Gastrocnemius medialis (tissue), 4 donors: ENCODE data around the gene ZNF134. TPM values are rescaled to one million over a fixed set of nuclear protein-coding genes. Genes with fewer than 3 reads are reported as not detected.

Experiments used
- ATAC-seq, 2 donors: fragments of 150-250 bp; one replicate each; pipeline ENCODE4 v1.9.1; 2016
- DNase-seq, 2 donors: peaks; one replicate each; pipeline ENCODE4 v3.0.0-alpha.2; 2019
- H3K27ac ChIP-seq, 4 donors: fragments of 200-600 bp; sonication (generic); 1 replicate in 1 of 4; 2 replicates in 3 of 4; pipeline ENCODE4 v1.5.1; 2016 to 2018; ENCODE audit warnings: mild to moderate bottlenecking in 2 of 4, moderate library complexity in 1 of 4
- H3K27me3 ChIP-seq, 3 donors: fragments of 200-600 bp; sonication (generic) in 2 of 3; 1 replicate in 1 of 3; 2 replicates in 2 of 3; pipeline versions ENCODE4 v1.5.1 to v1.6.0; 2016 to 2019; ENCODE audit warnings: mild to moderate bottlenecking in 1 of 3, moderate library complexity in 1 of 3
- H3K36me3 ChIP-seq, 2 donors: fragments of 200-600 bp; sonication (generic) in 1 of 2; one replicate each; pipeline ENCODE4 v1.5.1; 2017 to 2018
- H3K4me1 ChIP-seq, 2 donors: fragments of 200-600 bp; sonication (generic) in 1 of 2; one replicate each; pipeline ENCODE4 v1.5.1; 2016 to 2017; ENCODE audit warnings: mild to moderate bottlenecking in 2 of 2
- H3K4me3 ChIP-seq, 4 donors: fragments of 200-600 bp; sonication (generic) in 3 of 4; 1 replicate in 1 of 4; 2 replicates in 3 of 4; pipeline ENCODE4 v1.5.1; 2016 to 2019; ENCODE audit warnings: mild to moderate bottlenecking in 2 of 4
- H3K9me3 ChIP-seq, 3 donors: fragments of 200-600 bp; sonication (generic) in 2 of 3; 1 replicate in 1 of 3; 2 replicates in 2 of 3; pipeline ENCODE4 v1.5.1; 2016 to 2019
- POLR2A ChIP-seq, 2 donors: fragments of 450-650 bp; IDR thresholded peaks; one replicate each; pipeline ENCODE4 v1.6.1; 2017; ENCODE audit warnings: antibody characterized with exemption in 2 of 2, mild to moderate bottlenecking in 2 of 2, moderate library complexity in 2 of 2
- in situ Hi-C, 4 donors: fragments of 200-750 bp; cut with MboI; loops; one replicate each; pipeline versions ENCODE4 v1.15.0 to v1.8.0; 2017; ENCODE audit warnings: low sequenced_read_pairs in 4 of 4
- intact Hi-C: fragments of 100-400 bp; cut with DNase I; formaldehyde crosslinking; loops from one replicate; pipeline ENCODE4 v1.15.1; 2023; ENCODE audit warnings: low total_unique reads
- total RNA-seq, 4 donors: library from RNA; depleted of rRNA; stranded (reverse); fragments of >200 nt; gene quantifications; one replicate each; pipeline versions ENCODE4 v1.1.0 to v1.2.3, GENCODE V29; 2016
- TF ChIP-seq, protein P1 (sequence below), 5 experiments: fragments of 450-650 bp in 3 of 5; fragments of 200-600 bp in 2 of 5; sonication (generic) in 2 of 5; IDR thresholded peaks in 4 of 5; conservative IDR thresholded peaks in 1 of 5; 1 replicate in 4 of 5; 2 replicates in 1 of 5; pipeline ENCODE4 v1.5.1; 2016 to 2019; ENCODE audit warnings: antibody characterized with exemption in 5 of 5, mild to moderate bottlenecking in 3 of 5, moderate library complexity in 3 of 5

The ZNF134 gene
- total RNA-seq, 4 donors from 2014 or later: 4.2 to 13.1 (median 8.0) TPM

- intact Hi-C loops: loop anchor here (1.0 to 5.0 kb wide), 6 partner anchors 19 to 1126 kb away; partner anchors contain the start of genes ZNF134, ZNF416, ZNF419 and ZNF471
- Histone ChIP-seq H3K27ac (peak within 1 kb of the TSS; percentile 79 to 86 (median 86)), H3K4me1 (peaks cover 7 to 13% of the 10 kb centered on the region in 2 donors), H3K27me3 (no peaks in the 10 kb centered on the region), H3K9me3 (peaks cover under 1 to 11% (median 5%) of the 10 kb centered on the region in 3 donors), H3K36me3 (peaks cover 9 to 38% of the 10 kb centered on the region in 2 donors), H3K4me3 (peak within 1 kb of the TSS; percentile 85 to 96 (median 92))
- ATAC-seq: peak; percentile 100
- TF ChIP-seq, protein P1, sequence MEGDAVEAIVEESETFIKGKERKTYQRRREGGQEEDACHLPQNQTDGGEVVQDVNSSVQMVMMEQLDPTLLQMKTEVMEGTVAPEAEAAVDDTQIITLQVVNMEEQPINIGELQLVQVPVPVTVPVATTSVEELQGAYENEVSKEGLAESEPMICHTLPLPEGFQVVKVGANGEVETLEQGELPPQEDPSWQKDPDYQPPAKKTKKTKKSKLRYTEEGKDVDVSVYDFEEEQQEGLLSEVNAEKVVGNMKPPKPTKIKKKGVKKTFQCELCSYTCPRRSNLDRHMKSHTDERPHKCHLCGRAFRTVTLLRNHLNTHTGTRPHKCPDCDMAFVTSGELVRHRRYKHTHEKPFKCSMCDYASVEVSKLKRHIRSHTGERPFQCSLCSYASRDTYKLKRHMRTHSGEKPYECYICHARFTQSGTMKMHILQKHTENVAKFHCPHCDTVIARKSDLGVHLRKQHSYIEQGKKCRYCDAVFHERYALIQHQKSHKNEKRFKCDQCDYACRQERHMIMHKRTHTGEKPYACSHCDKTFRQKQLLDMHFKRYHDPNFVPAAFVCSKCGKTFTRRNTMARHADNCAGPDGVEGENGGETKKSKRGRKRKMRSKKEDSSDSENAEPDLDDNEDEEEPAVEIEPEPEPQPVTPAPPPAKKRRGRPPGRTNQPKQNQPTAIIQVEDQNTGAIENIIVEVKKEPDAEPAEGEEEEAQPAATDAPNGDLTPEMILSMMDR (IDR thresholded peaks at IDR 0.05 in 4 of 5, conservative IDR thresholded peaks at IDR 0.05 in 1 of 5): no peak
- no peak for TF ChIP-seq POLR2A (IDR thresholded peaks at IDR 0.05)
- in situ Hi-C loops: loop anchor here in 1 of 4 donors (5.0 kb wide), 1 partner anchor 56 kb away; the partner anchor contains the start of gene ZNF416
- DNase-seq: peak; percentile 82 to 92
Measured at GRCh38 chr19:57632987-57633831, 19.2 kb downstream of the ZNF134 start, which contains the start of gene ZNF211. TSS of gene ZNF211 (plus strand) at chr19:57633168. CDS start at chr19:57633347, 179 bp downstream.

- Histone ChIP-seq H3K9me3 (peaks cover 4 to 16% (median 5%) of the 10 kb centered on the region in 3 donors), H3K36me3 (peaks cover 9 to 44% of the 10 kb centered on the region in 2 donors), H3K4me1 (peaks cover 7 to 13% of the 10 kb centered on the region in 2 donors), H3K27me3 (no peaks in the 10 kb centered on the region), H3K4me3 (peak overlapping the region; percentile 85 to 96 (median 92)), H3K27ac (peak overlapping the region; percentile 79 to 86 (median 86))
- intact Hi-C loops: loop anchor here (1.0 to 5.0 kb wide), 6 partner anchors 19 to 1126 kb away; partner anchors contain the start of genes ZNF134, ZNF416, ZNF419 and ZNF471
- in situ Hi-C loops: loop anchor here in 1 of 4 donors (5.0 kb wide), 1 partner anchor 56 kb away; the partner anchor contains the start of gene ZNF416
- DNase-seq (no peak), ATAC-seq (no peak)
- no peak for TF ChIP-seq POLR2A (IDR thresholded peaks at IDR 0.05)
- TF ChIP-seq, protein P1 (IDR thresholded peaks at IDR 0.05 in 4 of 5, conservative IDR thresholded peaks at IDR 0.05 in 1 of 5): no peak
Measured at GRCh38 chr19:57633832-57634131, 19.7 kb downstream of the ZNF134 start.

- peak overlapping the region in 1 of 4 donors; percentile 12 for H3K4me3 ChIP-seq
- no peaks in the 10 kb centered on the region for H3K27me3 ChIP-seq
- ATAC-seq: no peak
- peaks cover 7 to 13% of the 10 kb centered on the region in 2 donors for H3K4me1 ChIP-seq
- H3K36me3 ChIP-seq: peaks cover 29 to 78% of the 10 kb centered on the region in 2 donors
- no peak overlapping the region for H3K27ac ChIP-seq
- in situ Hi-C loops: no loop called here
- peaks cover 8 to 32% (median 12%) of the 10 kb centered on the region in 3 donors for H3K9me3 ChIP-seq
- DNase-seq: no peak
- intact Hi-C loops: no loop called here
- TF ChIP-seq, protein P1 (IDR thresholded peaks at IDR 0.05 in 4 of 5, conservative IDR thresholded peaks at IDR 0.05 in 1 of 5): no peak
- TF ChIP-seq POLR2A (IDR thresholded peaks at IDR 0.05): no peak
Measured at GRCh38 chr19:57637379-57637778, 23.3 kb downstream of the ZNF134 start.

DNA sequence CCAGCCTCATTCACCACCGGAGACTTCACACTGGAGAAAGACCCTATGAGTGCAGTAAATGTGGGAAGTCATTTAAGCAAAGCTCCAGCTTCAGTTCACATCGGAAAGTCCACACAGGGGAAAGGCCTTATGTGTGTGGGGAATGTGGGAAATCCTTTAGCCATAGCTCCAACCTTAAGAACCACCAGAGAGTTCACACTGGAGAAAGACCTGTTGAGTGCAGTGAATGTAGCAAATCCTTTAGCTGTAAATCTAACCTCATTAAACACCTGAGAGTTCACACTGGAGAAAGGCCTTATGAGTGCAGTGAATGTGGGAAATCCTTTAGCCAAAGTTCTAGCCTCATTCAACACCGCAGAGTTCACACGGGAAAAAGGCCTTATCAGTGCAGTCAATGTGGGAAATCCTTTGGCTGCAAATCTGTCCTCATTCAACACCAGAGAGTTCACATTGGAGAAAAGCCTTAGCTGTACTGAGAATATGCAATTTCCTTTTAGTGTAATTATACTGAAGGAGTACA, 27.7 kb downstream of the ZNF134 start:
- peaks cover 25 to 62% of the 10 kb centered on the region in 2 donors for H3K36me3 ChIP-seq
- no peak for DNase-seq
- ATAC-seq: no peak
- H3K9me3 ChIP-seq: peaks cover 8 to 30% (median 12%) of the 10 kb centered on the region in 3 donors
- peak overlapping the region in 1 of 4 donors; percentile 18 for H3K4me3 ChIP-seq
- in situ Hi-C loops (no loop called here), intact Hi-C loops (no loop called here)
- no peaks in the 10 kb centered on the region for H3K4me1 ChIP-seq
- H3K27ac ChIP-seq: no peak overlapping the region
- no peak for TF ChIP-seq POLR2A (IDR thresholded peaks at IDR 0.05)
- TF ChIP-seq, protein P1 (IDR thresholded peaks at IDR 0.05 in 4 of 5, conservative IDR thresholded peaks at IDR 0.05 in 1 of 5): no peak
- no peaks in the 10 kb centered on the region for H3K27me3 ChIP-seq
